Lower leg skin (tissue), 3 donors: ENCODE measurements around the gene PTPN7.

Experiments
- CTCF ChIP-seq, 3 donors: fragments of 450-650 bp; IDR thresholded peaks; one replicate each; pipeline ENCODE4 v1.5.1; 2016; ENCODE audit warnings: antibody characterized with exemption in 3 of 3, mild to moderate bottlenecking in 3 of 3, moderate library complexity in 2 of 3
- POLR2A ChIP-seq, 2 donors: fragments of 450-650 bp; IDR thresholded peaks; one replicate each; pipeline ENCODE4 v1.6.1; 2016 to 2017; ENCODE audit warnings: antibody characterized with exemption in 2 of 2, mild to moderate bottlenecking in 1 of 2, moderate library complexity in 1 of 2

- no peak for TF ChIP-seq CTCF (IDR thresholded peaks at IDR 0.05)
- no peak for TF ChIP-seq POLR2A (IDR thresholded peaks at IDR 0.05)
Measured at GRCh38 chr1:202176949-202177927, 16.8 kb upstream of the PTPN7 start.
